GM12878 (cell line): ENCODE measurements around the gene SPATA32. TPM values are rescaled to one million over a fixed set of nuclear protein-coding genes. Genes with fewer than 3 reads are reported as not detected.

Experiments
- ATAC-seq: fragments of 200-7000 bp; cut with Tn5 transposase; 3 replicates; pipeline ENCODE4 v1.9.1; 2020; ENCODE audit warnings: mild to moderate bottlenecking, moderate library complexity
- BruUV-seq: library from RNA; stranded (reverse); fragments of 400-500 nt; replicated peaks from 2 replicates; lab custom pipeline; 2021; lab: Mats Ljungman, UMichigan
- CTCF ChIA-PET: fragments of 300-600 bp; sonication (Branson Sonifier 250); formaldehyde crosslinking; extraction: SDS; loops from one replicate; lab custom pipeline; 2021; ENCODE audit warnings: inconsistent platforms; lab: Yijun Ruan, JAX
- POLR2A ChIA-PET: fragments of 350-600 bp; formaldehyde crosslinking; extraction: SDS; loops from one replicate; lab custom pipeline; 2021; ENCODE audit warnings: inconsistent platforms; lab: Charles Lee
- RAD21 ChIA-PET: fragments of 300-600 bp; sonication (Branson Sonifier 250); formaldehyde crosslinking; loops from one replicate; lab custom pipeline; 2023; ENCODE audit warnings: antibody characterized with exemption; ENCODE audit not compliant: unreplicated experiment; lab: Charles Lee
- SMC1A ChIA-PET: fragments of 300-600 bp; sonication (Branson Sonifier 250); formaldehyde crosslinking; loops from one replicate; lab custom pipeline; 2023; ENCODE audit not compliant: unreplicated experiment, uncharacterized antibody; lab: Charles Lee
- DNase-seq: peaks from one replicate; pipeline ENCODE4 v3.0.0-alpha.2; 2011; ENCODE audit warnings: low read depth, low spot score
- FAIRE-seq: peaks from 3 replicates; lab custom pipeline; 2011; peaks lifted over from hg19 to GRCh38; lab: Jason Lieb, UNC
- H2AFZ ChIP-seq: 2 replicates; pipeline ENCODE4 v1.6.0; 2011; ENCODE audit warnings: low read depth, low read length, control low read depth; ENCODE audit not compliant: control insufficient read depth
- H3K27ac ChIP-seq: 2 replicates; pipeline ENCODE4 v1.5.1; 2011; ENCODE audit warnings: control low read depth; ENCODE audit not compliant: control insufficient read depth, insufficient read depth
- H3K27me3 ChIP-seq, 2 experiments: replicated peaks in 1 of 2; 2 replicates each; pipeline versions ENCODE4 v1.6.0 to v1.6.1; 2011; ENCODE audit warnings: low read length in 1 of 2; ENCODE audit not compliant: control insufficient read depth in 2 of 2, insufficient read depth in 2 of 2
- H3K36me3 ChIP-seq, 2 experiments: 2 replicates each; pipeline ENCODE4 v1.5.1; 2011; ENCODE audit warnings: low read length in 1 of 2; ENCODE audit not compliant: control insufficient read depth in 2 of 2, insufficient read depth in 2 of 2
- H3K4me1 ChIP-seq: 2 replicates; pipeline ENCODE4 v1.6.1; 2011; ENCODE audit warnings: mild to moderate bottlenecking, low read length, moderate library complexity, mixed read lengths; ENCODE audit not compliant: control insufficient read depth, insufficient read depth
- H3K4me2 ChIP-seq: 2 replicates; pipeline ENCODE4 v1.6.0; 2011; ENCODE audit warnings: control low read depth; ENCODE audit not compliant: control insufficient read depth, insufficient read depth
- H3K4me3 ChIP-seq: fragments of 200-600 bp; sonication (generic); 2 replicates; pipeline ENCODE4 v1.5.1; 2016
- H3K79me2 ChIP-seq: 2 replicates; pipeline ENCODE4 v1.6.0; 2011; ENCODE audit warnings: low read length; ENCODE audit not compliant: control insufficient read depth, insufficient read depth
- H3K9ac ChIP-seq: 2 replicates; pipeline ENCODE4 v1.8.0; 2011; ENCODE audit warnings: low read length, control low read depth, mixed read lengths; ENCODE audit not compliant: control insufficient read depth, insufficient read depth
- H3K9me3 ChIP-seq: replicated peaks from 3 replicates; pipeline ENCODE4 v1.5.1; 2011; ENCODE audit warnings: mild to moderate bottlenecking, low read length; ENCODE audit not compliant: control insufficient read depth, insufficient read depth
- H4K20me1 ChIP-seq: 2 replicates; pipeline ENCODE4 v1.6.0; 2011; ENCODE audit not compliant: control insufficient read depth, insufficient read depth
- ASH2L ChIP-seq: fragments of 300-600, 200-600 bp; sonication (generic); IDR thresholded peaks from 2 replicates; pipeline ENCODE4 v1.6.1; 2017; ENCODE audit warnings: low read depth, mild to moderate bottlenecking, borderline replicate concordance
- ATF7 ChIP-seq: fragments of 450-650 bp; IDR thresholded peaks from 2 replicates; pipeline ENCODE4 v1.6.1; 2016; ENCODE audit warnings: low read depth, mild to moderate bottlenecking
- CBFB ChIP-seq: IDR thresholded peaks from 2 replicates; pipeline ENCODE4 v1.6.1; 2016; ENCODE audit warnings: antibody characterized with exemption, low read depth
- E4F1 ChIP-seq: fragments of 450-650 bp; IDR thresholded peaks from 2 replicates; pipeline ENCODE4 v1.6.1; 2018; ENCODE audit warnings: borderline replicate concordance, mild to moderate bottlenecking; ENCODE audit not compliant: partially characterized antibody
- IKZF1 ChIP-seq: fragments of 450-650 bp; conservative IDR thresholded peaks from 2 replicates; pipeline ENCODE4 v1.6.1; 2017; ENCODE audit warnings: antibody characterized with exemption, mild to moderate bottlenecking
- KDM1A ChIP-seq: fragments of 200-600 bp; sonication (generic); IDR thresholded peaks from 2 replicates; pipeline ENCODE4 v1.6.1; 2016; ENCODE audit warnings: borderline replicate concordance
- POLR2A ChIP-seq: IDR thresholded peaks from 2 replicates; pipeline ENCODE4 v1.6.1; 2011; ENCODE audit warnings: low read depth, mild to moderate bottlenecking, low read length
- RBBP5 ChIP-seq: fragments of 200-600 bp; sonication (generic); conservative IDR thresholded peaks from 2 replicates; pipeline ENCODE4 v1.6.1; 2016
- YY1 ChIP-seq: IDR thresholded peaks from 2 replicates; pipeline ENCODE4 v1.6.1; 2011; ENCODE audit warnings: low read depth, mild to moderate bottlenecking, low read length
- ZBTB11 ChIP-seq: fragments of 450-650 bp; formaldehyde crosslinking; IDR thresholded peaks from 2 replicates; pipeline ENCODE4 v1.5.0; 2022; ENCODE audit warnings: mild to moderate bottlenecking, missing genetic modification characterization
- ZNF207 ChIP-seq: fragments of 450-650 bp; IDR thresholded peaks from 2 replicates; pipeline ENCODE4 v1.6.1; 2014; ENCODE audit warnings: antibody characterized with exemption, mild to moderate bottlenecking, borderline replicate concordance
- ZZZ3 ChIP-seq: IDR thresholded peaks from 2 replicates; pipeline ENCODE4 v1.6.1; 2011; ENCODE audit warnings: low read depth; ENCODE audit not compliant: control insufficient read depth, insufficient read length
- WGBS: methylation state at CpG from one replicate; pipeline ENCODE4 v1.1.6; 2016; ENCODE audit warnings: low lambda C conversion rate; ENCODE audit not compliant: insufficient replicate concordance, insufficient coverage; ENCODE audit errors: missing lambda C conversion rate; 5-methylcytosine and 5-hydroxymethylcytosine counted together
- in situ Hi-C: fragments of 300-500 bp; cut with MboI; formaldehyde crosslinking; loops from 9 replicates; pipeline ENCODE4 v1.14.3; 2018; ENCODE audit warnings: mixed read lengths
- intact Hi-C: fragments of 100-400 bp; cut with micrococcal nuclease; formaldehyde crosslinking; loops from one replicate; pipeline ENCODE4 v1.14.2; 2022; ENCODE audit not compliant: unreplicated experiment
- polyA plus RNA-seq, 11 experiments: library from polyadenylated mRNA; depleted of rRNA in 4 of 11; unstranded in 6 of 11; stranded (reverse) in 5 of 11; fragments of >200 nt; fragmentation: Nextera tagmentation in 4 of 11; fragmentation: Illumina TruSeq in 1 of 11; extraction: Ambion mirVana in 4 of 11; extraction: Trizol in 1 of 11; gene quantifications; 1 replicate in 1 of 11; 2 replicates in 10 of 11; pipeline versions ENCODE4 v1.2.1 to v1.2.3, GENCODE V29; 2011 to 2016; ENCODE audit warnings: inconsistent platforms in 2 of 11, missing spikeins in 2 of 11, low read depth in 1 of 11
- total RNA-seq, 4 experiments: library from RNA; depleted of rRNA in 3 of 4; stranded (reverse); fragments of >200 nt in 3 of 4; fragmentation: Illumina TruSeq in 1 of 4; extraction: Trizol in 1 of 4; gene quantifications; 2 replicates each; pipeline versions ENCODE4 v1.2.1 to v1.2.3, GENCODE V29; 2013 to 2021

The SPATA32 gene
- total and polyA plus RNA-seq, 10 of the 15 experiments (the other 5 are each of a cell fraction or from before 2014, with no cell fraction given): 0.03 to 0.35 (median 0.11) TPM; not detected in 3

GRCh38 chr17:45241328-45242028 is 20.4 kb downstream of the SPATA32 start:
- no peak overlapping the region for H2AFZ ChIP-seq
- ChIA-PET SMC1A (no interaction called here), POLR2A (no interaction called here), RAD21 (interaction anchor here (0.6 kb wide), 1 partner anchor 909 kb away, joined by 3 read pairs; no protein-coding TSS in a partner anchor), CTCF (interaction anchor here (1.5 kb wide), 1 partner anchor 12 kb away, joined by 4 read pairs; no protein-coding TSS in a partner anchor)
- H3K36me3 ChIP-seq: peaks cover 29 to 59% of the 10 kb centered on the region in 2 experiments
- no peaks in the 10 kb centered on the region for H4K20me1 ChIP-seq
- H3K9me3 ChIP-seq: no peaks in the 10 kb centered on the region
- FAIRE-seq (no peak), ATAC-seq (no peak), DNase-seq (no peak)
- H3K4me3 ChIP-seq: no peak overlapping the region
- H3K79me2 ChIP-seq: no peaks in the 10 kb centered on the region
- TF ChIP-seq POLR2A: peak; percentile 53
- no peak for TF ChIP-seq ZNF207
- no peak for TF ChIP-seq ASH2L
- no peak for TF ChIP-seq YY1
- no peak for TF ChIP-seq ZZZ3
- no peak for TF ChIP-seq CBFB
- H3K27me3 ChIP-seq: no peaks in the 10 kb centered on the region
- no TSS peak for BruUV-seq
- intact Hi-C loops (no loop called here), in situ Hi-C loops (no loop called here)
- no peak overlapping the region for H3K9ac ChIP-seq
- no peak overlapping the region for H3K4me2 ChIP-seq
- H3K27ac ChIP-seq: no peak overlapping the region
- H3K4me1 ChIP-seq: peaks cover under 1% of the 10 kb centered on the region
- 94% methylated on average over 29 of the region's 62 CpGs for WGBS

DNA sequence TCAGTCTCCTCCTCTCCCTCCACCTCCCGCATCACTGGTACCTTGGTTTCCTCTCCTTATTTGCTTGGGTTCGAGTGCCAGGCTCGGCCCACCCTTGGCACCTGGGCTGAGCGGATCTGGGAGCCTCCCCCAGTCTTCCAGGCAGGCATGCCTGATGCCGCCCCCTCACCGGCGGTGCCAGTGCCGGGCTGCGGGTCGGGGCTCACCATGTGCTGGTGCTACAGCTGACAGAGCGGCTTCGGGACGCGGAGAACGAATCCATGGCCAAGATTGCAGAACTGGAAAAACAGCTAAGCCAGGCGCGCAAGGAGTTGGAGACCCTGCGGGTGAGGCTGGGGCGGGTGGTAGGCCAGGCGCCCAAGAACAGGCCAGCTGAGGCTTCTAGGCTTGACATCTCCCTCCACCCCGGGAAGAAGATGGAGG is 21.0 kb downstream of the SPATA32 start:
- H3K27ac ChIP-seq: no peak overlapping the region
- no peak for FAIRE-seq
- WGBS: 98% methylated on average over 20 of the region's 21 CpGs
- no peak for DNase-seq
- intact Hi-C loops: no loop called here
- ChIA-PET CTCF (interaction anchor here (1.5 kb wide), 1 partner anchor 12 kb away, joined by 4 read pairs; no protein-coding TSS in a partner anchor), POLR2A (no interaction called here), SMC1A (interaction anchor here (1.6 kb wide), 1 partner anchor 22 kb away, joined by 5 read pairs; no protein-coding TSS in a partner anchor), RAD21 (no interaction called here)
- no peak overlapping the region for H3K4me2 ChIP-seq
- H3K9ac ChIP-seq: no peak overlapping the region
- no peaks in the 10 kb centered on the region for H3K4me1 ChIP-seq
- no peak overlapping the region for H2AFZ ChIP-seq
- no peaks in the 10 kb centered on the region; the same call in 1 of the 2 replicates for H4K20me1 ChIP-seq
- H3K79me2 ChIP-seq: no peaks in the 10 kb centered on the region
- no peaks in the 10 kb centered on the region for H3K9me3 ChIP-seq
- no peak overlapping the region for H3K4me3 ChIP-seq
- BruUV-seq: no TSS peak
- peaks cover 34 to 59% of the 10 kb centered on the region in 2 experiments for H3K36me3 ChIP-seq
- in situ Hi-C loops: no loop called here
- no peaks in the 10 kb centered on the region for H3K27me3 ChIP-seq
- ATAC-seq: no peak
- TF ChIP-seq IKZF1 (no peak), KDM1A (no peak), RBBP5 (no peak), ATF7 (no peak), ZBTB11 (CRISPR knock-in tag) (no peak), E4F1 (no peak)
